WERI-Rb-1 (cell line): Measurements from ENCODE around the gene CPSF6.

ENCODE experiments used
- DNase-seq: peaks from one replicate; pipeline ENCODE4 v3.0.0-alpha.2; 2020
- H3K27ac ChIP-seq: fragments of 250-450 bp; sonication (Bioruptor Pico); 2 replicates; pipeline ENCODE4 v1.5.1; 2020; ENCODE audit warnings: mild to moderate bottlenecking, moderate library complexity
- H3K27me3 ChIP-seq: fragments of 250-450 bp; sonication (Bioruptor Pico); 2 replicates; pipeline ENCODE4 v1.5.1; 2021; ENCODE audit warnings: mild to moderate bottlenecking, low read depth, moderate library complexity; ENCODE audit not compliant: insufficient read depth, severe bottlenecking
- H3K36me3 ChIP-seq: fragments of 250-450 bp; sonication (Bioruptor Pico); 2 replicates; pipeline ENCODE4 v1.5.1; 2020; ENCODE audit warnings: mild to moderate bottlenecking, moderate library complexity
- H3K4me3 ChIP-seq: 2 replicates; pipeline ENCODE4 v1.5.1; 2011; ENCODE audit warnings: low read depth, mild to moderate bottlenecking, control low read depth, low read length
- H3K9me3 ChIP-seq: fragments of 250-450 bp; sonication (Bioruptor Pico); 2 replicates; pipeline ENCODE4 v1.5.1; 2021; ENCODE audit warnings: mild to moderate bottlenecking, moderate library complexity; ENCODE audit not compliant: severe bottlenecking
- CTCF ChIP-seq: IDR thresholded peaks from 2 replicates; pipeline ENCODE4 v1.5.1; 2011; ENCODE audit warnings: low read depth, mild to moderate bottlenecking, control low read depth, inconsistent platforms, low read length

CPSF6 gene

DNA sequence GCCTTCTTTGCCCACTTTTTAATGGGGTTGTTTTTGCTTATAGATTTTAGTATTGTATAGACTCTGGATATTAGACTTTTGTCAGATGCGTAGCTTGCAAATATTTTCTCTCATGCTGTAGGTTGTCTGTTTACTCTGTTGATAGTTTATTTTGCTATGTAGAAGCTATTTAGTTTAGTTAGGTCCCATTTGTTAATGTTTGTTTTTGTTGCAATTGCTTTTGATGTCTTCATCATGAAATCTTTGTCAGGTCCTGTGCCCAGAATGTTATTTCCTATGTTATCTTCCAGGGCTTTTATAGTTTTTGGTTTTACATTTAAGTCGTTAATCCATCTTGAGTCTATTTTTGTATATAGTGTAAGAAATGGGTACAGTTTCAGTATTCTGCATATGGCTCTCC lies 78.9 kb downstream of the CPSF6 start:
- no peak for TF ChIP-seq CTCF
- Histone ChIP-seq H3K27ac (no peak overlapping the region), H3K9me3 (no peaks in the 10 kb centered on the region), H3K27me3 (no peaks in the 10 kb centered on the region), H3K36me3 (no peaks in the 10 kb centered on the region), H3K4me3 (no peak overlapping the region)
- no peak for DNase-seq

- H3K27me3 ChIP-seq: no peaks in the 10 kb centered on the region
- H3K9me3 ChIP-seq: no peaks in the 10 kb centered on the region
- H3K27ac ChIP-seq: no peak overlapping the region
- no peaks in the 10 kb centered on the region for H3K36me3 ChIP-seq
- no peak for DNase-seq
- no peak overlapping the region for H3K4me3 ChIP-seq
- TF ChIP-seq CTCF: no peak
Observed at GRCh38 chr12:69321351-69321750, 82.0 kb downstream of the CPSF6 start.
